ENCODE results near the gene SLC6A3.

GRCh38 chr5:1437876-1438559, 7.2 kb downstream of the SLC6A3 start:
- TF ChIP-seq CTCF (IDR thresholded peaks at IDR 0.05) (no peak), POLR2A (IDR thresholded peaks at IDR 0.05) (no peak)

Data from ovary (tissue), 3 donors.